GM21447 (cell line): ENCODE data around the gene TEX22.

ENCODE experiments used
- ATAC-seq: cut with Tn5 transposase; IDR thresholded peaks from one replicate; pipeline ENCODE4 v1.9.1; 2021; ENCODE audit not compliant: unreplicated experiment

The TEX22 gene

GRCh38 chr14:105420101-105420973 is 22.0 kb downstream of the TEX22 start:
- no peak for ATAC-seq

GRCh38 chr14:105420974-105421674 is 22.8 kb downstream of the TEX22 start:
- ATAC-seq = no peak

- ATAC-seq = no peak
Measured at GRCh38 chr14:105421723-105422615, 23.6 kb downstream of the TEX22 start.

- no peak for ATAC-seq
Measured at GRCh38 chr14:105422695-105423487, 24.6 kb downstream of the TEX22 start.

GRCh38 chr14:105423488-105424195 is 25.3 kb downstream of the TEX22 start:
- no peak for ATAC-seq

- ATAC-seq = no peak
Measured at GRCh38 chr14:105424861-105425260, 26.5 kb downstream of the TEX22 start.

GRCh38 chr14:105425823-105426247 is 27.5 kb downstream of the TEX22 start:
- no peak for ATAC-seq

GRCh38 chr14:105426416-105427130 is 28.2 kb downstream of the TEX22 start:
- ATAC-seq = no peak

- no peak for ATAC-seq
Measured at GRCh38 chr14:105427412-105427811, 29.1 kb downstream of the TEX22 start.

GRCh38 chr14:105427936-105428485 is 29.7 kb downstream of the TEX22 start:
- no peak for ATAC-seq

GRCh38 chr14:105430042-105430441 is 31.7 kb downstream of the TEX22 start:
- ATAC-seq = no peak

GRCh38 chr14:105430565-105430964 is 32.2 kb downstream of the TEX22 start:
- ATAC-seq = no peak

- ATAC-seq = no peak
Measured at GRCh38 chr14:105431256-105431655, 32.9 kb downstream of the TEX22 start.

GRCh38 chr14:105432657-105433056 is 34.3 kb downstream of the TEX22 start:
- ATAC-seq = no peak

- ATAC-seq = no peak
Measured at GRCh38 chr14:105433161-105433605, 34.8 kb downstream of the TEX22 start.

- ATAC-seq = no peak
Measured at GRCh38 chr14:105436402-105436801, 38.1 kb downstream of the TEX22 start.

GRCh38 chr14:105436891-105437722 is 38.8 kb downstream of the TEX22 start:
- no peak for ATAC-seq
